GM19351 (cell line): ENCODE measurements around the gene MATN1.
"Not testable (repeated sequence)": the region's sequence is repeated elsewhere in the genome, so short reads cannot be mapped to it uniquely, and the experiment has no call there.

Experiments used
- ATAC-seq: cut with Tn5 transposase; IDR thresholded peaks from one replicate; pipeline ENCODE4 v1.9.1; 2021; ENCODE audit warnings: mild to moderate bottlenecking, moderate library complexity; ENCODE audit not compliant: unreplicated experiment

Gene MATN1, protein sequence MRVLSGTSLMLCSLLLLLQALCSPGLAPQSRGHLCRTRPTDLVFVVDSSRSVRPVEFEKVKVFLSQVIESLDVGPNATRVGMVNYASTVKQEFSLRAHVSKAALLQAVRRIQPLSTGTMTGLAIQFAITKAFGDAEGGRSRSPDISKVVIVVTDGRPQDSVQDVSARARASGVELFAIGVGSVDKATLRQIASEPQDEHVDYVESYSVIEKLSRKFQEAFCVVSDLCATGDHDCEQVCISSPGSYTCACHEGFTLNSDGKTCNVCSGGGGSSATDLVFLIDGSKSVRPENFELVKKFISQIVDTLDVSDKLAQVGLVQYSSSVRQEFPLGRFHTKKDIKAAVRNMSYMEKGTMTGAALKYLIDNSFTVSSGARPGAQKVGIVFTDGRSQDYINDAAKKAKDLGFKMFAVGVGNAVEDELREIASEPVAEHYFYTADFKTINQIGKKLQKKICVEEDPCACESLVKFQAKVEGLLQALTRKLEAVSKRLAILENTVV

GRCh38 chr1:30723331-30723755 lies at the start of gene MATN1:
Gene MATN1, minus strand, starts transcription at chr1:30723585. Its CDS starts 34 bp downstream, at chr1:30723551.
- ATAC-seq: no peak

GRCh38 chr1:30771005-30771404 lies 47.6 kb upstream of the MATN1 start:
- ATAC-seq: no peak

DNA sequence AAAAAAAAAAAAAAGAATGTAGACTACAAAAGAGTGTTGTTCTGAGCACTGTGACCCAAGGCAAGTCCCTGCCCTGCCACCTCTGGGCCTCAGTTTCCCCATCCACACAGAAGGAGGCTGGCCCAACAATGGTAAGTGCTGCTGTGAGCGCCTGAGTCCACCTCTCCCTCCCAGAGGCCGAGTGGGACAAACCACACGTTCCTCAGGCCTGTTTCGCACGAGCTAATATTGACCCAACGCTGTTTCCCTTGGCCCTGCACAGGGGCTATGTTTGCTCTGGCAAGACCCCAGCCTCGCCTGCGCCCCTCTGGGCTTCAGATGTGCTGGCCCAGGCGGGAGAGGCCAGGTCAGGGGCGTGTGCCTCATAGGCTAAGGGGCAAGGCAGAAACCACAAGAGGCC lies 46.8 kb upstream of the MATN1 start:
- ATAC-seq: no peak

- ATAC-seq: no peak
Observed at GRCh38 chr1:30768830-30769718, 45.7 kb upstream of the MATN1 start.

GRCh38 chr1:30768159-30768829 lies 44.9 kb upstream of the MATN1 start:
- ATAC-seq: no peak

DNA sequence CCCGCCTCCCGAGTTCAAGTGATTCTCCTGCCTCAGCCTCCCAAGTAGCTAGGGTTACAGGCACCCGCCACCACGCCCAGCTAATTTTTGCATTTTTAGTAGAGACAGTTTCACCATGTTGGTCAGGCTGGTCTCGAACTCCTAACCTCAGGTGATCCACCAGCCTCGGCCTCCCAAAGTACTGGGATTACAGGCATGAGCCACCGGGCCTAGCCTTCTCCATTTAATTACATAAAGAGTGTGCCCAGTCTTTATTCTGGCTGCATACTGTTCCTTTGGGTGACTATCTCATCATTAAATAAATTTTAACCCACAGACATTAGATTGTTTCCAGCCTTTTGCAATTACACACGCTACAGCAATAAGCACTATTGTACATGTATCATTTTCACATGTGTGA lies 43.6 kb upstream of the MATN1 start:
- not testable (repeated sequence) for ATAC-seq

- ATAC-seq: no peak
Observed at GRCh38 chr1:30765556-30766434, 42.4 kb upstream of the MATN1 start.

DNA sequence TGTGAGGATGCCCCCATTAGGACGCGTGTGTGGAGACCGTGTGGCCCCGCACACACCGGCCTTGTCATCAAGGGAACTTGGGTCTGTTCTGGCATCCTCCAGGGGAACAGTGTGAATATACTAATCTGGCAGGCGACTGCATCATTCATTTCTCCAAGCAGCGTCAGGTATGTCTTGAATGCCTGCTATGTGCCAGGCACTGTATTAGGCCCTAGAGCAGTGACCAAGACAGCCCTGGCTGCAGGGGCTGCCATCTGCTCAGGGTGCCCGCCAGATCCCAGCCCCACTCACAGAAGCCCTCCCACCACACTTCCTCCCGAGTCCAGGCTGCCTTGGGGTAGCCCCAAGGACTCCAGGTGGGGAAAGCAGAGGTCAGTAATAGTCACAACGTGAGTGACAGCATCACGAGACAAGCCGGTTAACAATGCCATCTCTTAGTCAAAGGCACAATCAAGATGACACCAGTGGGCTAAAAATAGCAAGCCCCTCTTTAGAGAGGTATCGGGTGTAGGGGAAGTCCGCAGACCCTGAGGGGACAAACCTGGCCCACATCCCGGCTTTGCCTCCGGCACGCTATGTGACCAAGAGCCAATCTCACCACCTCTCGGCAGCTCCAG lies 41.7 kb upstream of the MATN1 start:
- no peak for ATAC-seq

GRCh38 chr1:30764396-30764795 lies 41.0 kb upstream of the MATN1 start:
- no peak for ATAC-seq

- ATAC-seq: no peak
Observed at GRCh38 chr1:30763651-30764248, 40.4 kb upstream of the MATN1 start.

DNA sequence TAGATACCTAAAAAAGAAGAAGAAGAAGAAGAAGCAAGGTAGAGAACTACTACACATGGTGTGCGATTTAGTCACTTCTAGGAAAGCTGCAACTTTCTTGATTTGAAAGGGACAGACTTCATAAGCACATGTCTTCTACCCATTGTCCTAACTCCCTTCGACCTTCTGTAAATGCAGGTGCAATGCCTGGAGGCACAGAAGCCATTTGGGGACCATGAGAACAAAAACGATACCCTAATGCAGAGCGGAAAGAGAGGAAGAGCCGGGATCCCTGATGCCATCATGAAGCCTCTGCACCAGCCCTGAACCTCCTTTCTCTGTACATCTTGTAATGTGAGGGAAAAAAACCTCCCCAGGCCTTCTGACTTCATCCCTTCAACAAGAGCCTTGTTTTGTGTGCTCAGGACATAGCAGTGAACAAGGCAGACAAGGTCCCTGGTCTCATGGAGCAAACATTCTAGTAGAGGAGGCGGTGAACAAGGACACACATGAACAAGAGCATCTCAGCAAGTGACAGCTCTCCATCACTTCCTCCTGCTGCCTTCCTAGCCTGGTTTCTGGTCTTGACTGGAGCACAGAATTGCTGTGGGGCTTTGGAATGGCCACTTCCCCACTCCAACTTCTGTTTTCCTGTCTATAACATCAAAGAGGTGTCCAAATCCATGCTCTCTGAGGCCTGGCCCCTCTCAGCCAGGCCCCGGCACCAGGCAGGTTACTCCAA lies 39.7 kb upstream of the MATN1 start:
- ATAC-seq: no peak

- ATAC-seq: no peak
Observed at GRCh38 chr1:30762152-30762929, 39.0 kb upstream of the MATN1 start.

- no peak for ATAC-seq
Observed at GRCh38 chr1:30761381-30762151, 38.2 kb upstream of the MATN1 start.

GRCh38 chr1:30760596-30761324 lies 37.4 kb upstream of the MATN1 start:
- ATAC-seq: no peak

DNA sequence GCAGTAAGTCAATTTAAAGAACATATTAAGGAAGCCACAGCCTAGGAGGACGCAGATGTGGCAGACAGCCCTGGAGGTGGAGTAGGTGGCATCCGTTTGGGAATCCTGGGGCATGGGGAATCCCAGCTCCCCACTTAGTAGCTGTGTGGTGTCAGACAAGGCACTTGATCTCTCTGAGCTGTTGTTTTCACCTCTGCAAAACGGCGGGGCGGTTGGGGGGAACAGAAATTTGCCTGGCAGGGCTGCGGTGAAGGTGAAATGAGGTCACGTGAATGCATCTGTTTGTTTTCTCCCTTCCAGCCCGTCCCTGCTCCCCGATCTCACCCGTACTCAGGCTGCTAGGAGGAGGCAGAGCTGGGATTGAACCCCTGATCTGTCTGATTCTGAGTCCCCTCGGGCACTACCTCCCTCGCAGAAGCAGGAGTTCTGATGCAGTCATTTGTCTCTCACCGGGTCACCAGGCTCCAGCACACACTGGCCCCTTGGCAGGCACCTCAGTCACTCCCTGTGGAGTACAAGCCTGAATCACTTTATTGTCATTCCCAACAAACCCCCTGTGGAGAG lies 36.4 kb upstream of the MATN1 start:
- no peak for ATAC-seq

- peak; percentile 26 for ATAC-seq
Observed at GRCh38 chr1:30758785-30759380, 35.5 kb upstream of the MATN1 start.
